Fibroblast of skin of scalp (primary cell): ENCODE results near the gene HERC2.
A peak's percentile ranks its signal among the peaks of the same experiment; 100 is the strongest.
"Not testable (repeated sequence)": the region's sequence is repeated elsewhere in the genome, so short reads cannot be mapped to it uniquely, and the experiment has no call there.

Source experiments
- DNase-seq: peaks from one replicate; pipeline ENCODE4 v3.0.0-alpha.2; 2013

The HERC2 gene

DNA sequence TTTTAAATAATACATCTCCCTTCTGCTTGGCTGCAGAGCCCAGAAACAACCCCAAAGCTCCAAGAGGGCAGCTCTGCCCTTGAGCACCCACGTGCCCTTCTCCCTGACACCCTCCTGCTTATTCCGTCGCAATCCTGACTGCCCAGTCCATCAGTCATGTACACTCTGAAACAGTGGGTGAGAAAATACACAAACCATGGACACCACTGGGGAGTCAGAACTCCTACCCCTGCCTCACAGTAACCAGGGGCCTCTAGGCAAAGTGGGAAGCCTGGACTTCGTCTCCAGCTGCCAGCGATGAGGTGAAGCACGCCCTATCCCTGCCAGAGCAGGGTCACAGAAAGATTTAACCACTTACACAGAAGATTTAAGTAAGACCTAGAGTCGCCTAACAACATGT is 40.1 kb downstream of the HERC2 start:
- no peak for DNase-seq

- DNase-seq = no peak
Measured at GRCh38 chr15:28274635-28275034, 47.3 kb downstream of the HERC2 start.

DNA sequence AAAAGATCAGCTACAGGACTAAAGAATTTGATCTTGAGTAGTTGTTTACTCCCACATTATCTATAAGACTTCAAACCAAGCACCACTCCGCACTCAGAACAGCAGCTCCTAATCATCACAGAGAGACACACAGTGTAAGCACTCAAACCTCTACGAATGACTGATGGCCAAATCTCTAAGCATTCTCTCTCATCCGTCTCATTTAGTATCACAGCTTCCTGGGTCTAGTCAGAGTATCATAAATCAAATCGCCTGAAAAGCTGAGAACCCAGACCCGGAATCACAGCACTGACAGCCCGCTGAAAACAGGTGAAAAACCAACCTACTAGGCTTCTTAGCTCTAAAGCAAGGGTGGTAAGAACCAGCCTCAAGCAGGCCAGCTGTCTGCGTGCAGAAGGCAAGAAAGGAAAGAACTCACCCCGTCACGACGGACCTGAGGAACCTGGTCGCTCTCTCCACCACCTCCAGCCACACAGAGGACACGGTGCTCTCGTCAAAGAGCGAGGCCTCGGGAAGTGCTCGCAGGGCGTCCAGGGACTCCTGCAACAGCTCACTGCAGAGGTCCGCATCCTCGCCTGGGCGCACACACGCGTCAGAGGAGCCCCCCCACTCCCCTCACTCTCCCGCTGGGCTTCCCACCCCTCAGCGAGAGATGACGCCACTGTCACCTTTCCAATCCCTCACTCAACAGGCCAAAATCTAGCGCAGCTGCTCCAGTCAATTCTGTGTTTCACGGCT is 47.9 kb downstream of the HERC2 start:
- no peak for DNase-seq

DNA sequence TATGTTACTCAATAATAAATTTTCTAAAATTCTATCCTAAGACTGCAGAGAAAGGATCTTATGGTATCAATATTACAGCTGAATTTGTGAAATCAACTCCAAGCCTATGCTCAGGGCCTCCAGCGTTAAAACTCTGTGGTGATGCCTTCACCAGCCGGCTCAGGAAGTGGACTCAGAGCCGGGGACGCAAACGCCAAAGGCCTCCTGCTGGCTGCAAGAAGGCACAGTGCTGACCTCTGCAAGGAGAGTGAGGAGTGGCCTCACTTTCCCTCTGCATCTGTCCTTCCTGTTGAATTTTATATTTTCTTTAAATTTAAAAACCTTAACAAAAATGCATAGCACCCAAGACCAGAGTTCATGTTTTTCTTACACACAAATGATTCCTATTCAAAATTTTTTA is 48.5 kb downstream of the HERC2 start:
- no peak for DNase-seq

GRCh38 chr15:28272587-28272986 is 49.4 kb downstream of the HERC2 start:
- no peak for DNase-seq

GRCh38 chr15:28271697-28272260 is 50.2 kb downstream of the HERC2 start:
- no peak for DNase-seq

DNA sequence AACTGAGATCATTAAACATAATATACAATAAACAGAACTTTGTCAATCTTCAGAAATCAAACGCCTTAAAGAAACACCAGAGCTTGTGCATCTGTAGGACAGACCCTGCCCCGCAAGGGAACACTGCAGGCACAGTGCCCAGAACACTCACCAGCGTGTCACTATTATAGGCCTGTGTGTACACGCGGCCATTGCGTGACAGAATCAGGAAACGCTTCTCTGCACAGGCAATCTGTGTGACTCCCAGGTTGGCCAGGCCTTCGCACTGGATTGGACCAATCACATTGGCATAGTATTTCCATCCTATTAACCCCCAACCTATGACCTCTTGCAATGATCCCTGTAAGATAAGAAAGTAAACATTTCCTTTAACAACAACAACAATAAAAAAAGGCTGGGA is 52.9 kb downstream of the HERC2 start:
- no peak for DNase-seq

DNA sequence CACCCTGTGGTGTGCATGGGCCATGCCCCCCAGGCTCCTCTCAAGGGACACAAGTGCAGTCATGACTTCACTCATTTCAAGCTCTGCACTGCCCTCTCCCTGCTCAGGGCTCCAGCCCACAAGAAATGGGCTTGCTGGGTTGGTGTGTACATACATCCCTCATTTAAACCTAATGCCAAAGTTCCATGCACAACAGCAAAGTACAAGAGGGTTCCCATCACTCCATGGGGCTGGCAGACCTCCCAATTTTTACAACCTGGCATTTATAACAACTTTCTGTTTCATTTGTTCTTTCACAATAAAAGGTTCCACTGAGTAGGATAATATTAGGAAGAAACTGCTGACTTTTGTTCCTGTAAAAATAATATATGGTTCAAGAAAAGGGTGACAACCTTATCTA is 54.3 kb downstream of the HERC2 start:
- DNase-seq = no peak

DNA sequence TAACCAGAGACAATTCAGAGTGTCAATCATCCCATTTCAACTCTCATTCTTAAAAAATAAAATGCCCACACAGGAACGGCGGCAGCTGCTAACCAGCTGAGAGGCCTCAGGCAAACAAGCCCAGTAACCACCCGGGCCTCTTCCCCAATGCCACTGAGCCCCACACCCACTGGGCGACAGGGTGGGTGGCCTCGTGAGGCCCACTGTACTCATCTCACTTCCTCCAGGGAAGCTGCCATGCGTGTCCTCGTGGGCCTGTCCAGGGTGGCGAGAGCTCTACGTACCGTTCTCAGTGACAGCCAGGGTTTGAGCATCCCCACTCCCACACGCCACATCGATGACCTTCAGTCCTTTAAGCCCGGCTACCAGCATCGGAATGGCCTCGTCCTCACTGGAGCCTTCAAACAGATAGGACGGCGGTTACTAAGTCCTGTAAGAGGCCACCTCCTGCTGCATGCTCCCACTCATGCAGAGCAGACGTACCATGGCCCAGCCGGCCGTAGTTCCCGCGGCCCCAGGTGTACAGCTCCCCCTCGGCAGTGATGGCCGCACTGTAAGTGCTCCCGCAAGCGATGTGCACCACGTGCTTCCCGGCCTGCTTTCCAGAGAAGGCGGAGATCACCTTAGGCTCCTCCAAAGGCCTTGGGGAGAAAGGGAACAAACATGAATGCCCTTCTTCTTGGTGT is 56.5 kb downstream of the HERC2 start:
- DNase-seq = no peak

DNA sequence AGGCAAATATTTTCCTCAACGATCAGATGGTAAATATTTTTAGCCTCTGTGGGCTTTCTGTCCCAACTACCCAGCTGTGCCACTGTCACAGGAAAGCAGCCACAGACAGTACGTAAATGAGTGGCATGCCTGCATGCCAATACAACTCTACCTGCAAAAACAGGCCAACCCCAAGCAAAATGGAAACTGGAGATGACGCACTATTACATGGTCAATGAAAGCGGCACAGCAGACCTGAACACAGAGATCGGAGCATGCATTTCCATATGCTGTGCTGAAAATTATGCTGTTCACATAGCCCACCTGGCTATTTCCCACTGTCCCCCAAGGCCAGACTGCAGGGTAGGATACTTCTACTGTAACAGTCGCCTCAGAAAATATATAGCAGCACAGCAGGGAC is 57.8 kb downstream of the HERC2 start:
- DNase-seq = no peak

- DNase-seq = no peak
Measured at GRCh38 chr15:28262438-28262837, 59.5 kb downstream of the HERC2 start.

GRCh38 chr15:28260722-28261121 is 61.3 kb downstream of the HERC2 start:
- DNase-seq = no peak

GRCh38 chr15:28260317-28260716 is 61.7 kb downstream of the HERC2 start:
- no peak for DNase-seq

DNA sequence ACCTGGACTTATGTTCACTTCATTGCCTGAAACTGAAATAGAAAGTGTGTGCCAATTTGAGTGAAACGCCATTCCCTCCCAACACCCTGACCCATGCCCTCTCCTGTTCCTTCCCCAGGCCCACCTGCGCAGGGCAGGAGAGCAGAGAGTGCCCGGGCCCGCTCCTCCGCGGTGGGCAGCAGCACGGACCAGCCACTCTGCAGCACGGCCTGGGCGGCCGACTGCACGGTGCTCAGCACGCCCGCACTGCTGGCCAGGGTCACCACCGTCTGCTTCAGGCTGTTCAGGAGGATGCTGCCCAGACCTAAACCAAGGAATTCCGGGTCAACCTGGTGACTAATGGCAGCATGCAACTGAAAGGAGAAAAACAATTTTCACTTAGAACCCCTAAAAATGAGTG is 66.0 kb downstream of the HERC2 start:
- no peak for DNase-seq

GRCh38 chr15:28252831-28253230 is 69.1 kb downstream of the HERC2 start:
- DNase-seq = no peak

GRCh38 chr15:28246605-28247004 is 75.4 kb downstream of the HERC2 start:
- no peak for DNase-seq

DNA sequence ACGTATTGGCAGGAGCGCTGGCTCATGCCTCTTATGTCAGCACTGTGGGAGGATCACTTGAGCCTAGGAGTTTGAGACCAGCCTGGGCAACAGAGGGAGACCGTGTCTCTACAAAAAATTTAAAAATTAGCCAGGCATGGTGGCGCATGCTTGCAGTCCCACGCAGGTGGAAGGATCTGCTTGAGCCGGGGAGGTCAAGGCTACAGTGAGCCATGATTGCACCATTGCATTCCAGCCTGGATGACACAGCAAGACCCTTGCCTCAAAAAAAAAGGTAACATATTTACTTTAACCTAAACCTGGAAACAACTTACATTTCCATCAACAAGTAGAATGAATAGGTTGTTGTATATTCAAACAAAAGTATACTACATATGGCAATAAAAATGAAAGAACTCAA is 78.1 kb downstream of the HERC2 start:
- DNase-seq = no peak

GRCh38 chr15:28243399-28243798 is 78.6 kb downstream of the HERC2 start:
- no peak for DNase-seq

- not testable (repeated sequence) for DNase-seq
Measured at GRCh38 chr15:28238296-28238695, 83.7 kb downstream of the HERC2 start.

DNA sequence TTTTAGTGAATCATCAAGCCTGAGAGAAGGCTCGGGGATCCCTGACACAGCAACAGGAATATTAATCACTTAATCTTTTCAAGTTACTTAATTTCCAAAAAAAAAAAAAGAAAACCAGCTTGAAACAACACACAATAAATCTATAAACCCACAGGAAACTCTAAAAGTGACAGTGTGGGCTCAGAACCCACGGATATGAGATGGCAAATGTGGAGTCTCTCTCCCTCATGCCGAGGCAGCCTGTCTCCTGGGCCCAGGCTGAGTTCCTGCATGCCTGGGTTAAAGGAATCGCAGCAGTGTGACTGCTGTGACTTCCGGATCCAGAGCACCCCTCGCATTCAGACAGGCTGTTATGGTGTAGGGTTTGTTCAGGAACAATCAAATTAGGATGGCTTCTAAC is 90.2 kb downstream of the HERC2 start:
- DNase-seq = not testable (repeated sequence)

DNA sequence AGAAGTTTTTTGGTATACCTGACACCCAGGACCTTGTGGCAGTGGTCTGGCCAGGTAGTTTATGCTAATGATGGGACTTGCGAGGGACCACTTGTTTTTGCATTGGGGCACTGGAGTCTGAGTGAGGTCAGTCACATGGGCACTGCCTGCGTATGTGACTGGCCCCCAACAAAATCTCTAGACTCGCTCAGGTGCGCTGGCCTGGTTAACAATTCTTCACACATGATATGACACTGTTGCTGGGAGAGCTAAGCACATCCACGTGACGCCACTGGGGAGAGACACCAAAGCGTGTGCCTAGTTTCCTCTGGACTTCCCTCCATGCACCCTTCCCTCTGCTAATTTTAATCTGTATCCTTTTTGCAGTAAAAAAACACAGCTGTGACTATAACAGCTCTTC is 90.6 kb downstream of the HERC2 start:
- DNase-seq = not testable (repeated sequence)

DNA sequence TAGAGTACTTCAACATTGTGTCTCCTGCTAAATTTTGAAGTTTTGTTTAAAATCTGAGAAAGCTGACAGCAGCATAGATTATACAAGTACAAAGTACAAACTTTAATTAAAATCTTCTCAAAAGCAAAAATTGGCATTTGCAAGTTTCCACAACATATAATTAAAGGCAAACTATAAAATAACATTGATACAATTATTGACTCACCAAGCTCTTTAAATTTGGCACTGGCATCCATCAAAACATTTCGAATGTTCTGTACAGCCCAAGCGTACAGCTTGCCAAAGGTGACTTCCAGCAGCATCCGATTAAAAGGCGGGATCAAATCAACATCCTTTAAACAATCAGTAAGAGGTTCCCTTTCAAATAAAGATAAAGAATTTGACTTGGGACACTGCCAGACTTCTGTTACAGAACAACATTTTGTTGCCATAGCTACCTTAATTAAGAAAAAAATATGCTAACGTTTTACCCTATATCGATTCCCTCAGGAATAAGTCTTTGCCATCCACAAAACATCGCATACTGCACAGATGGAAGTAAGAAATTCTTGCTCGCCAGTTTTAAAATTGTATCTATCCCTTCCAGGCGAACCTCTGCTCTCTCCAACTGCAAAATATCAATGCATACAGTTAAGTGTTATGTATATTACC is 92.9 kb downstream of the HERC2 start:
- not testable (repeated sequence) for DNase-seq

DNA sequence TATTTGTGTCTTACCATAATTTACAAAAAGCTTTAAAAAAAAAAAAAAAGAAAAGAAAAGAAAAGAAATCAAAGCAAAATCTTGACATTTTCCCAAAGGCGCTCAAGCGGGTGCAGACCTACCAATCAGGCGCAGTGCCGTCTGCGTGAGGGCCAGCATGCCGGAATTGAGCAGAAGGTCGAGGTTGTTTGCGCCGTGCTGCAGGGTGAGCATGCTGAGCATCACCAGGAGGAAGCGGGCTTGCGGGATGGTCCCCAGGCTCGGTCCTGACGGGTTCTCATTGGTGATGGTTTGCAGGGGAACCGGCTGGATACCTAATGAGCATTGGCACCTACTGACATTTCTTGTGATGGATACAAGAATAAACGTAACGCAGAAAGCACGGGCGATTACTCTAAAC is 93.9 kb downstream of the HERC2 start:
- no peak for DNase-seq

DNA sequence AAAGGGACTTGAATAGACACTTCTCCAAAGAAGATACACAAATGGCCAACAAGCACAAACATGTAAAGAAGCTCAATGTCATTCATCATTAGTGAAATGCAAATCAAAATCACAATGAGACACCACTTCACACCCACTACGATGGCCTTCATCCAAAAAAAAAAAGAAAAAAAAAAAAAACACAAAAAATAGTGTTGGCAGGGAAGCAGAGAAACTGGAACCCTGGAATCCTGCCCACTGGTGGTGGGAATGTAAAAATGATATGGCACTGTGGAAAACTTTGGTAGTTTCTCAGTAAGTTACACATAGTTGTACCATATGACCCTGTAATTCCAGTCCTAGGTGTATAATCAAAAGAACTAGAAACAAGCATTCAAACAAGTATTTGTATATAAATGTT is 94.7 kb downstream of the HERC2 start:
- peak; percentile 31 for DNase-seq
